ENCODE data around the gene C22orf39.

Gene C22orf39

GRCh38 chr22:19447330-19448075 is at the start of gene C22orf39:
Gene C22orf39, minus strand, starts transcription at chr22:19447711. Its CDS starts 23 bp downstream, at chr22:19447688.
- in situ Hi-C loops (cut with MboI; ENCODE audit: low sequenced_read_pairs, unreplicated experiment): no loop called here
- no peak for TF ChIP-seq CTCF (IDR thresholded peaks at IDR 0.05; ENCODE audit: borderline replicate concordance, control extremely low read depth, extremely low read depth, insufficient read depth, missing control alignments)
- DNase-seq (ENCODE audit: low spot score): peak; percentile 98

GRCh38 chr22:19497245-19497644 is 49.7 kb upstream of the C22orf39 start:
- in situ Hi-C loops (cut with MboI; ENCODE audit: low sequenced_read_pairs, unreplicated experiment): no loop called here
- DNase-seq (ENCODE audit: low spot score): no peak
- no peak for TF ChIP-seq CTCF (IDR thresholded peaks at IDR 0.05; ENCODE audit: borderline replicate concordance, control extremely low read depth, extremely low read depth, insufficient read depth, missing control alignments)

GRCh38 chr22:19496324-19496630 is 48.8 kb upstream of the C22orf39 start:
- no peak for DNase-seq (ENCODE audit: low spot score)
- in situ Hi-C loops (cut with MboI; ENCODE audit: low sequenced_read_pairs, unreplicated experiment): no loop called here
- TF ChIP-seq CTCF (IDR thresholded peaks at IDR 0.05; ENCODE audit: borderline replicate concordance, control extremely low read depth, extremely low read depth, insufficient read depth, missing control alignments): no peak

GRCh38 chr22:19495562-19496323 is 48.2 kb upstream of the C22orf39 start:
- DNase-seq (ENCODE audit: low spot score): no peak
- in situ Hi-C loops (cut with MboI; ENCODE audit: low sequenced_read_pairs, unreplicated experiment): no loop called here
- no peak for TF ChIP-seq CTCF (IDR thresholded peaks at IDR 0.05; ENCODE audit: borderline replicate concordance, control extremely low read depth, extremely low read depth, insufficient read depth, missing control alignments)

- no peak for TF ChIP-seq CTCF (IDR thresholded peaks at IDR 0.05; ENCODE audit: borderline replicate concordance, control extremely low read depth, extremely low read depth, insufficient read depth, missing control alignments)
- in situ Hi-C loops (cut with MboI; ENCODE audit: low sequenced_read_pairs, unreplicated experiment): no loop called here
- DNase-seq (ENCODE audit: low spot score): no peak
These were observed 47.2 kb upstream of the C22orf39 start for GRCh38 chr22:19494676-19495173.

- no peak for DNase-seq (ENCODE audit: low spot score)
- TF ChIP-seq CTCF (IDR thresholded peaks at IDR 0.05; ENCODE audit: borderline replicate concordance, control extremely low read depth, extremely low read depth, insufficient read depth, missing control alignments): no peak
- in situ Hi-C loops (cut with MboI; ENCODE audit: low sequenced_read_pairs, unreplicated experiment): no loop called here
These were observed 46.6 kb upstream of the C22orf39 start for GRCh38 chr22:19494001-19494560.
